A673 (cell line): ENCODE results near the gene LIMS3. TPM values are rescaled to one million over a fixed set of nuclear protein-coding genes. Genes with fewer than 3 reads are reported as not detected.
"Not testable (repeated sequence)": the region's sequence is repeated elsewhere in the genome, so short reads cannot be mapped to it uniquely, and the experiment has no call there.

Experiments used
- Bru-seq: library from RNA; stranded (reverse); fragments of 400-500 nt; gene quantifications from one replicate; lab custom pipeline; 2021; lab: Mats Ljungman, UMichigan
- BruChase-seq, 2 experiments: library from RNA; stranded (reverse); fragments of 400-500 nt; gene quantifications; one replicate each; lab custom pipeline; 2021; lab: Mats Ljungman, UMichigan
- BruUV-seq: library from RNA; stranded (reverse); fragments of 400-500 nt; replicated peaks from 2 replicates; lab custom pipeline; 2021; lab: Mats Ljungman, UMichigan
- CTCF ChIA-PET: fragments of 300-600 bp; sonication (Branson Sonifier 250); formaldehyde crosslinking; loops from one replicate; lab custom pipeline; 2022; ENCODE audit warnings: antibody characterized with exemption; lab: Charles Lee
- POLR2A ChIA-PET: fragments of 300-600 bp; sonication (Branson Sonifier 250); formaldehyde crosslinking; loops from one replicate; lab custom pipeline; 2022; ENCODE audit warnings: antibody characterized with exemption; ENCODE audit not compliant: low non-redundant PET; lab: Charles Lee
- DNase-seq: peaks from one replicate; pipeline ENCODE4 v3.0.0-alpha.2; 2015; ENCODE audit warnings: low spot score
- H3K27ac ChIP-seq: fragments of 200-600 bp; sonication (generic); 2 replicates; pipeline ENCODE4 v1.5.1; 2016; ENCODE audit warnings: mixed run types, low read depth, mild to moderate bottlenecking, mixed read lengths, antibody characterized with exemption, low read length; ENCODE audit not compliant: poor library complexity, severe bottlenecking
- H3K27me3 ChIP-seq: fragments of 200-600 bp; sonication (generic); replicated peaks from 2 replicates; pipeline ENCODE4 v1.6.1; 2017; ENCODE audit warnings: mixed run types, low read depth, mild to moderate bottlenecking, mixed read lengths, antibody characterized with exemption, low read length; ENCODE audit not compliant: insufficient read depth, poor library complexity
- H3K36me3 ChIP-seq: fragments of 200-600 bp; sonication (generic); 2 replicates; pipeline ENCODE4 v1.6.1; 2016; ENCODE audit warnings: mixed run types, mild to moderate bottlenecking, mixed read lengths, antibody characterized with exemption, low read length; ENCODE audit not compliant: insufficient read depth, poor library complexity, severe bottlenecking
- H3K4me1 ChIP-seq: fragments of 200-600 bp; sonication (generic); 2 replicates; pipeline ENCODE4 v1.6.1; 2017; ENCODE audit warnings: mixed run types, mild to moderate bottlenecking, mixed read lengths, antibody characterized with exemption, low read length; ENCODE audit not compliant: insufficient read depth, poor library complexity, severe bottlenecking
- H3K4me3 ChIP-seq: fragments of 200-600 bp; sonication (generic); 2 replicates; pipeline ENCODE4 v1.5.1; 2016; ENCODE audit warnings: low read depth, mixed run types, mild to moderate bottlenecking, mixed read lengths, low read length; ENCODE audit not compliant: poor library complexity, severe bottlenecking
- H3K9me3 ChIP-seq: fragments of 200-600 bp; sonication (generic); 2 replicates; pipeline ENCODE4 v1.6.1; 2016; ENCODE audit warnings: mixed run types, low read depth, mild to moderate bottlenecking, mixed read lengths, antibody characterized with exemption, low read length; ENCODE audit not compliant: poor library complexity, severe bottlenecking
- intact Hi-C: fragments of 100-400 bp; cut with micrococcal nuclease; formaldehyde crosslinking; loops from one replicate; pipeline ENCODE4 v1.10.0; 2022; ENCODE audit not compliant: unreplicated experiment
- long read RNA-seq: library from polyadenylated mRNA; stranded (forward); transcript quantifications from one replicate; pipeline ENCODE4 v2.0.0, GENCODE V29; 2022
- total RNA-seq: library from RNA; stranded (reverse); gene quantifications from 2 replicates; pipeline ENCODE4 v1.2.3, GENCODE V29; 2021

LIMS3 gene, protein sequence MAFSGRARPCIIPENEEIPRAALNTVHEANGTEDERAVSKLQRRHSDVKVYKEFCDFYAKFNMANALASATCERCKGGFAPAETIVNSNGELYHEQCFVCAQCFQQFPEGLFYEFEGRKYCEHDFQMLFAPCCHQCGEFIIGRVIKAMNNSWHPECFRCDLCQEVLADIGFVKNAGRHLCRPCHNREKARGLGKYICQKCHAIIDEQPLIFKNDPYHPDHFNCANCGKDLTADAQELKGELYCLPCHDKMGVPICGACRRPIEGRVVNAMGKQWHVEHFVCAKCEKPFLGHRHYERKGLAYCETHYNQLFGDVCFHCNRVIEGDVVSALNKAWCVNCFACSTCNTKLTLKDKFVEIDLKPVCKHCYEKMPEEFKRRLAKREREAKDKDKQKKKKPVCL
- total RNA-seq, result 2.3 and 2.7 TPM in 2 replicates
- Bru-seq, nascent RNA, result not detected
- not detected for BruChase-seq, experiment 1, labeled RNA remaining after a 2-hour chase
- not detected for BruChase-seq, experiment 2, labeled RNA remaining after a 6-hour chase
- long read RNA-seq, result 0 reads

DNA sequence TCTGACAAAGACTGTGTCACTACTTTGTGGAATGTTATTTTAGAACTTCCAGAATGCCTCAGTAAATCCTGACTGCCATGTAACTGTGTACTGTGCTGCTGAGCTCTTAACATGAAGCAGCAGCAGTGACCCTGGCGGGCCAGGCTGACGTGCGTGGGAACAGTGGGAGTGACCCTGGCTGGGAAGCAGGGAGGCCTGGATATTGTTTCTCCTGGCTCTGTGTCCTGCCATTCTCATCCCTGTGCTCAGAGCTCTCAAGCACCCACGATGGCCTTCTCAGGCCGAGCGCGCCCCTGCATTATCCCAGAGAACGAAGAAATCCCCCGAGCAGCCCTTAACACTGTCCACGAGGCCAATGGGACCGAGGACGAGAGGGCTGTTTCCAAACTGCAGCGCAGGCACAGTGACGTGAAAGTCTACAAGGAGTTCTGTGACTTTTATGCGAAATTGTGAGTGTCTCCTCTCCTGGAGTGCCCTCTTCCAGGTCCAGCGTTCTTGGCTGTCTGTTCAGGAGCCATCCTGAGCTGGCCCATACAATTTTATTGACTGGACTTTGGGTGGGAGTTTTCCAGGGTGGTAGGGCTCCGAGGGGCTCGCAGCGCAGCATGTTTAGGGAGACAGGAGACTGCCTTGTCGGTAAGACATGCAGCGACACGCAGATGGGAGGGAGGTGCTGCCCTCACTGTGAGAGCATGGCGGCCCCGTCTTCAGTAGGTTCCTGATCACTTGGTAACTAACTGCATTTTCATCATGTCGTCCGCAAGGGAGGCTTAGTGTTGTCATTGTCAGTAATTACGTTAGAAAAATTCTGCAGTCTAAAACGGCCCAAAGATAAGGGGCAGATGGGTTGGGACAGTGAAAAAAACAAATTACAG is at the start of gene LIMS3:
Gene LIMS3, plus strand, starts transcription at position 227 of the 875 bp plus-strand sequence. Its CDS starts 41 bp downstream, at position 268.
- intact Hi-C loops, CTCF ChIA-PET, BruUV-seq, H3K36me3 ChIP-seq, DNase-seq, H3K9me3 ChIP-seq, H3K4me1 ChIP-seq, H3K27me3 ChIP-seq, H3K4me3 ChIP-seq, POLR2A ChIA-PET, H3K27ac ChIP-seq: not testable (repeated sequence)

DNA sequence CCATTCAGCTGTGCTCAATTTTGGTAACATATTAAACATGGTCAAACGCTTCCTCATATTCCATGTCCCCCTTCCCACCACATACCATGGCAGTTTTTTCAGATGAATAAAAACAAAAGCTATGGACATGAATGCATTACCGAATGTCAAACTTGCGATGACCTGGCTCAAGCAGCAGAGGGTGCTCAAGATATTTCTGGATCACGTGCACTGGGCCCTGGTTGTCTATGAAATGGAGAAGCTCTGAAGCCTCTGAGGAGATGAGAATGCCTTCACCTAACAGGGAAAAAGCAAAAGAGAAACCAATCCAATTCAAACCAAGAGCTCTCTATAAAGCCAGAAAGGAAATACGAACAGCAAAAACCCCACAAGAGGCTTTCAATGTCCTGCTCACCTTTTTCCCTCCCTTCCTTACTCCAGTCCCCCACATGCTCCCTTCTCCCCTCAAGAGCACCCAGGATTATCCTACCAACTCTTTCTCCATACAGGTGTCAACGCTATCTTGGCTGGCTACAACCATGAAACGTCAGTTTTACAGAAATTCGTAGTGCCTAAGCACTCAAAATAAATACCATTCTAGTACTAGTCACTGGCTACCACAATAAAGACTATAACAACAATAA is 27.2 kb upstream of the LIMS3 start:
- CTCF ChIA-PET, intact Hi-C loops, H3K27ac ChIP-seq, BruUV-seq, H3K4me3 ChIP-seq, POLR2A ChIA-PET, DNase-seq, H3K27me3 ChIP-seq, H3K9me3 ChIP-seq, H3K36me3 ChIP-seq, H3K4me1 ChIP-seq: not testable (repeated sequence)

DNA sequence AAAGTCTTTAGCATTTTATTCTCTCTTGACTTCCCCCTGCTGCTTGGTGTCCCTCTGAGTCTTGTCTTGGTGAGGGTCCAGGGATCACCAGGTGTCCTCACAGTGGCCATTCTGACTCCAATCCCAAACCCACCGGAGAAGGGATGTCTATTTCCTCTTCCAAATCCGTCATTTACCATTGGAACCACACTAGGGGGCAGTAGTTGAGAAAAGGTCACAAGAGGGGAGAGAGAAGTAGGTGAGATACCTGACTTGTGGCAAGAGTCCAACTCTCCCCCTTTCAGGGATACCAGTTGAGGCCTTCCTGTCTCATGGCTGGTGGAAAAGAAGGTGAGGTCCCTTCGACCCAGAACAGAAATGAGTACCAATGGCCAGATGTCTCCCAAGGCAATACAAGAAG is 21.9 kb upstream of the LIMS3 start:
- intact Hi-C loops, CTCF ChIA-PET, H3K9me3 ChIP-seq, H3K27me3 ChIP-seq, POLR2A ChIA-PET, H3K27ac ChIP-seq, H3K4me1 ChIP-seq, DNase-seq, H3K36me3 ChIP-seq, H3K4me3 ChIP-seq, BruUV-seq: not testable (repeated sequence)

DNA sequence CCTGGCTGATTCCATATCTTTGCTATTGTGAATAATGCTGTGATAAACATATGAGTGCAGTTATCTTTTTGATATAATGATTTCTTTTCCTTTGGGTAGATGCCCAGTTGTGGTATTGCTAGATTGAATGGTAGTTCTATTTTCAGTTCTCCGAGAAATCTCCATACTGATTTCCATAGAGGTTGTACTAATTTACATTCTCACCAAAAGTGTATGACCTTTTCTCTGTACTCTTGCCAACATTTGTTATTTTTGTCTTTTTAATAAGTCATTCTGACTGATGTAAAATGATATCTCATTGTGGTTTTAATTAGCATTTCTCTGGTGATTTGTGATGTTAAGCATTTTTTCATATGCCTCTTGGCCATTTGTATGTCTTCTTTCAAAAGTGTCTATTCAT is 16.4 kb upstream of the LIMS3 start:
- DNase-seq, BruUV-seq, CTCF ChIA-PET, H3K4me3 ChIP-seq, H3K4me1 ChIP-seq, H3K9me3 ChIP-seq, intact Hi-C loops, H3K27ac ChIP-seq, POLR2A ChIA-PET, H3K27me3 ChIP-seq, H3K36me3 ChIP-seq: not testable (repeated sequence)

DNA sequence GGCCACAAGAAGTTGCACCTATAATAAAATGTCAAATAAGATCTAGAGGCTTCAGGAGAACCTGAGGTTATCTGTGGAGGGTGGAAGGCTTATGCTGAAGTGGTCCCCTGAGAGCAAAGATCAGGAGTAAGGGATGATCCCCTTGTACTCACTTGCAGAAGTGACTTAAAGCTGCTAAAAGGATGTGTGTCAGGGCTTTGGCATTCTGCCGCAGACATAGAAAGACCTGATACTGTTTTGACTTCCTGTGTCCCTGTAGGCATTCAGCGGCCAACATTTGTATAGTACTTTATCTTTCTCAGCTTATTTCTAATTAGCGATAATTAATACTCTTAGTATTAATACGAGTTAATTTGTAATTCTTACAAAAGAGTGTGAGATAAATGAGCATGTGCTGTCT is 10.1 kb upstream of the LIMS3 start:
- POLR2A ChIA-PET, H3K27me3 ChIP-seq, H3K27ac ChIP-seq, H3K9me3 ChIP-seq, BruUV-seq, H3K4me1 ChIP-seq, intact Hi-C loops, H3K36me3 ChIP-seq, H3K4me3 ChIP-seq, CTCF ChIA-PET, DNase-seq: not testable (repeated sequence)

DNA sequence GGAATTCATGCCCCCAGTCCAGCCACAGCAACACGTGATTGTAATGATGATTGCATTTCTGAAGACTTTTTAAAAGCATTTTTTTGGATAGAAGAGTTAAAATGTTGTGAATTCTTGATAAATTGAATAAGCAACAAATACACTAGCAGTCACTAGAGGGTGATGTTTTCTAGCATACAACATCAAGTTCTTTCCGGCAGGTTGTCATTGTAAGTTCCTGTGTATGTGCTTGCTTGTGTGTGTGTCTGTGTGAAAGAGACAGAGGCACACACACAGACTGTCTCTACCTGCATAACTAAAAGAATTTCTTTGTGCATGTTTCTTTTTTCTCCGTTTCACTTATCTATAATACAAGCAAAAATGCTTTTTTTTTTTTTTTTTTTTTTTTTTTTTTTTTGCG is 8.6 kb upstream of the LIMS3 start:
- H3K36me3 ChIP-seq, BruUV-seq, H3K4me3 ChIP-seq, CTCF ChIA-PET, DNase-seq, intact Hi-C loops, H3K9me3 ChIP-seq, H3K27ac ChIP-seq, POLR2A ChIA-PET, H3K4me1 ChIP-seq, H3K27me3 ChIP-seq: not testable (repeated sequence)

DNA sequence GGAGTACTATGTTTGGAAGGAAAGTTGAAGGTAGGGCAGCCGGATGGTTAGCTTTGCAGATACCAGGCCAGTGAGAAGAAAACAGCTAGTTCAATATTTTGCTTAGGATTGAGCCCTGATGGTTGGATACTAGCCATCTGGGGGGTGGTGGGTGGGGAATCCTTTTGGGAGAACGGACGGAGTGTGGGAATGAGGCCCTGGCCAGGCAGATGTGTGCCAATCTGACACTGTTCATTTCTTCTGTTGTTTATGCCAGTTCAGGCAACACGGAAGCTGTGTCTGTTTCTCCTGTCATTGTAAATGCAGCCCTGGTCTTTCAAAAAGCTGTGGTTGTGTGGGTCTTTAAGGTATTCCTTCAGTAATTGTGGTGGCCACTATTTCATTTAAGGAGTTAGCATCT is 7.5 kb upstream of the LIMS3 start:
- CTCF ChIA-PET, DNase-seq, H3K27ac ChIP-seq, BruUV-seq, H3K4me1 ChIP-seq, intact Hi-C loops, H3K27me3 ChIP-seq, H3K36me3 ChIP-seq, H3K4me3 ChIP-seq, POLR2A ChIA-PET, H3K9me3 ChIP-seq: not testable (repeated sequence)
